Loucy (cell line): ENCODE measurements around the gene SLC28A1.

Experiments used
- H2AFZ ChIP-seq: fragments of 200-600 bp; sonication (generic); 2 replicates; pipeline ENCODE4 v1.6.0; 2016; ENCODE audit warnings: antibody characterized with exemption, mild to moderate bottlenecking, low read length, moderate library complexity
- H3F3A ChIP-seq: fragments of 200-600 bp; 2 replicates; pipeline ENCODE4 v1.6.0; 2016; ENCODE audit warnings: antibody characterized with exemption, low read depth, mild to moderate bottlenecking
- H3K27me3 ChIP-seq: fragments of 200-600 bp; sonication (generic); 2 replicates; pipeline ENCODE4 v1.6.1; 2014; ENCODE audit warnings: low read length, mild to moderate bottlenecking; ENCODE audit not compliant: insufficient read depth, poor library complexity, severe bottlenecking
- H3K36me3 ChIP-seq: fragments of 200-600 bp; sonication (generic); 2 replicates; pipeline ENCODE4 v1.6.1; 2016; ENCODE audit warnings: low read length; ENCODE audit not compliant: insufficient read depth
- H3K4me1 ChIP-seq: fragments of 200-600 bp; sonication (generic); 2 replicates; pipeline ENCODE4 v1.5.1; 2014; ENCODE audit warnings: low read length, mild to moderate bottlenecking; ENCODE audit not compliant: insufficient read depth, poor library complexity, severe bottlenecking
- H3K4me2 ChIP-seq: fragments of 200-600 bp; sonication (generic); 2 replicates; pipeline ENCODE4 v1.6.0; 2014; ENCODE audit warnings: antibody characterized with exemption, low read length, low read depth, mild to moderate bottlenecking; ENCODE audit not compliant: poor library complexity, severe bottlenecking
- H3K4me3 ChIP-seq: fragments of 200-600 bp; sonication (generic); 2 replicates; pipeline ENCODE4 v1.5.1; 2014; ENCODE audit warnings: low read length, mild to moderate bottlenecking, mixed read lengths; ENCODE audit not compliant: poor library complexity, severe bottlenecking
- H3K79me2 ChIP-seq: fragments of 200-600 bp; sonication (generic); 2 replicates; pipeline ENCODE4 v1.6.1; 2014; ENCODE audit warnings: low read length; ENCODE audit not compliant: insufficient read depth
- H3K9ac ChIP-seq: fragments of 200-600 bp; sonication (generic); 2 replicates; pipeline ENCODE4 v1.6.0; 2014; ENCODE audit warnings: mild to moderate bottlenecking, low read depth, low read length, moderate library complexity; ENCODE audit not compliant: poor library complexity, severe bottlenecking
- H3K9me2 ChIP-seq: fragments of 200-600 bp; sonication (generic); replicated peaks from 2 replicates; pipeline ENCODE4 v1.6.1; 2016; ENCODE audit warnings: low read depth, low read length, mixed read lengths
- H3K9me3 ChIP-seq: fragments of 200-600 bp; sonication (generic); 2 replicates; pipeline ENCODE4 v1.6.1; 2014; ENCODE audit warnings: mild to moderate bottlenecking, antibody characterized with exemption, low read length, low read depth; ENCODE audit not compliant: insufficient read depth
- H4K20me1 ChIP-seq: fragments of 200-600 bp; sonication (generic); 2 replicates; pipeline ENCODE4 v1.6.0; 2014; ENCODE audit warnings: antibody characterized with exemption, low read length, mild to moderate bottlenecking; ENCODE audit not compliant: insufficient read depth, poor library complexity, severe bottlenecking
- EZH2phosphoT487 ChIP-seq: fragments of 200-600 bp; IDR thresholded peaks from 2 replicates; pipeline ENCODE4 v1.6.1; 2018; ENCODE audit warnings: antibody characterized with exemption, mild to moderate bottlenecking, moderate library complexity, borderline replicate concordance
- TF ChIP-seq, protein P1 (sequence below): fragments of 200-600 bp; sonication (generic); conservative IDR thresholded peaks from 2 replicates; pipeline ENCODE4 v1.5.1; 2014; ENCODE audit warnings: mild to moderate bottlenecking, antibody characterized with exemption, low read length

Gene SLC28A1

DNA sequence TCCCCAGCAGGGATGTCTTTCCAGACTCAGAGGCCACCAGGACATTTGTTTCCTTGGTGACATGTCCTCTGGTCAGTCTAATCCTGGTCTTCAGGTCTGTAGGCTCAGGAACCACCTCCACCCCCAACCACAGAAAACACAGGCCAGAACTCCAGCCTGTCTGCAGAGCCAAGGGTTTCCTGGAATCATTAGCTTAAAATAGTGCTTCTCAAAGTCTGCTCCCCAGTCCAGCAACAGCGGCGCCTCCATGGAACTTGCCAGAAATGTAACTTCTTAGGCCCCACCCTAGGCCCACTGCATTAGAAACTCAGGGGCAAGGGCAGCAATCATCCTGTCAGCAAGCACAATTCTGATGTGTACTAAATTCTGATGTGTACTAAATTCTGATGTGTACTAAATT lies 20.0 kb downstream of the SLC28A1 start:
- Histone ChIP-seq H3K36me3 (no peaks in the 10 kb centered on the region), H2AFZ (no peak overlapping the region), H3K9me2 (no peaks in the 10 kb centered on the region), H3K79me2 (no peaks in the 10 kb centered on the region), H3K4me2 (no peak overlapping the region), H3K9me3 (peaks cover 3% of the 10 kb centered on the region; the same call in 1 of the 2 replicates), H3K4me3 (no peak overlapping the region), H3K9ac (no peak overlapping the region), H3K27me3 (no peaks in the 10 kb centered on the region), H3F3A (no peaks in the 10 kb centered on the region), H3K4me1 (no peaks in the 10 kb centered on the region), H4K20me1 (no peaks in the 10 kb centered on the region)
- TF ChIP-seq EZH2phosphoT487, result no peak
- TF ChIP-seq, protein P1, sequence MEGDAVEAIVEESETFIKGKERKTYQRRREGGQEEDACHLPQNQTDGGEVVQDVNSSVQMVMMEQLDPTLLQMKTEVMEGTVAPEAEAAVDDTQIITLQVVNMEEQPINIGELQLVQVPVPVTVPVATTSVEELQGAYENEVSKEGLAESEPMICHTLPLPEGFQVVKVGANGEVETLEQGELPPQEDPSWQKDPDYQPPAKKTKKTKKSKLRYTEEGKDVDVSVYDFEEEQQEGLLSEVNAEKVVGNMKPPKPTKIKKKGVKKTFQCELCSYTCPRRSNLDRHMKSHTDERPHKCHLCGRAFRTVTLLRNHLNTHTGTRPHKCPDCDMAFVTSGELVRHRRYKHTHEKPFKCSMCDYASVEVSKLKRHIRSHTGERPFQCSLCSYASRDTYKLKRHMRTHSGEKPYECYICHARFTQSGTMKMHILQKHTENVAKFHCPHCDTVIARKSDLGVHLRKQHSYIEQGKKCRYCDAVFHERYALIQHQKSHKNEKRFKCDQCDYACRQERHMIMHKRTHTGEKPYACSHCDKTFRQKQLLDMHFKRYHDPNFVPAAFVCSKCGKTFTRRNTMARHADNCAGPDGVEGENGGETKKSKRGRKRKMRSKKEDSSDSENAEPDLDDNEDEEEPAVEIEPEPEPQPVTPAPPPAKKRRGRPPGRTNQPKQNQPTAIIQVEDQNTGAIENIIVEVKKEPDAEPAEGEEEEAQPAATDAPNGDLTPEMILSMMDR, result no peak

- Histone ChIP-seq H3K36me3 (no peaks in the 10 kb centered on the region), H3K9ac (no peak overlapping the region), H3F3A (no peaks in the 10 kb centered on the region), H3K9me3 (peaks cover 3% of the 10 kb centered on the region; the same call in 1 of the 2 replicates), H3K27me3 (no peaks in the 10 kb centered on the region), H2AFZ (no peak overlapping the region), H3K79me2 (no peaks in the 10 kb centered on the region), H3K4me2 (no peak overlapping the region), H3K4me1 (no peaks in the 10 kb centered on the region), H3K9me2 (no peaks in the 10 kb centered on the region), H3K4me3 (no peak overlapping the region), H4K20me1 (no peaks in the 10 kb centered on the region)
- TF ChIP-seq, protein P1, result no peak
- no peak for TF ChIP-seq EZH2phosphoT487
Measured at GRCh38 chr15:84905016-84905916, 20.8 kb downstream of the SLC28A1 start.

DNA sequence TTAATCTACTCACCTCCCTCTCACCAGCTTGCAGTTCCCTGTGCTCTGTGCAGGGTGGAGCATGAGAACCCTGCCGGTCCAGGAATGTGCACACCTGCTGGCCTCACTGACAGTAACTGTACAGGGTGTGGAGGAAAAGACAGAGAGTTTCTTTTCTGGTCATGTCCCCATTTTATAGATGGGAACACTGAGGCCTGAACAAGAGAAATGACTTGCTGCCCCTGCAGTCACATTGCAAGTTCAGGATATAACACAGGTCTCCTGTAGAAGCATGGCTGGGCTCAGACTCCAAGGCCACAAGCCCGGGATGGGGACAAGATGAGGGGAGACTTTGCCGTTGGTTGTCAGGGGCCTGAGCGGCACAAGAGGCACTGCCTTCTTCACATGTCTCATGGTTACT lies 23.3 kb downstream of the SLC28A1 start:
- Histone ChIP-seq H3K9me3 (no peaks in the 10 kb centered on the region), H3K79me2 (no peaks in the 10 kb centered on the region), H2AFZ (no peak overlapping the region), H3K27me3 (no peaks in the 10 kb centered on the region), H3F3A (no peaks in the 10 kb centered on the region), H3K4me3 (no peak overlapping the region), H3K9me2 (no peaks in the 10 kb centered on the region), H3K36me3 (no peaks in the 10 kb centered on the region), H3K4me1 (no peaks in the 10 kb centered on the region), H4K20me1 (no peaks in the 10 kb centered on the region), H3K4me2 (no peak overlapping the region), H3K9ac (no peak overlapping the region)
- TF ChIP-seq, protein P1, result no peak
- TF ChIP-seq EZH2phosphoT487, result no peak
